Measurements from ENCODE around the gene KREMEN1.

The KREMEN1 gene

DNA sequence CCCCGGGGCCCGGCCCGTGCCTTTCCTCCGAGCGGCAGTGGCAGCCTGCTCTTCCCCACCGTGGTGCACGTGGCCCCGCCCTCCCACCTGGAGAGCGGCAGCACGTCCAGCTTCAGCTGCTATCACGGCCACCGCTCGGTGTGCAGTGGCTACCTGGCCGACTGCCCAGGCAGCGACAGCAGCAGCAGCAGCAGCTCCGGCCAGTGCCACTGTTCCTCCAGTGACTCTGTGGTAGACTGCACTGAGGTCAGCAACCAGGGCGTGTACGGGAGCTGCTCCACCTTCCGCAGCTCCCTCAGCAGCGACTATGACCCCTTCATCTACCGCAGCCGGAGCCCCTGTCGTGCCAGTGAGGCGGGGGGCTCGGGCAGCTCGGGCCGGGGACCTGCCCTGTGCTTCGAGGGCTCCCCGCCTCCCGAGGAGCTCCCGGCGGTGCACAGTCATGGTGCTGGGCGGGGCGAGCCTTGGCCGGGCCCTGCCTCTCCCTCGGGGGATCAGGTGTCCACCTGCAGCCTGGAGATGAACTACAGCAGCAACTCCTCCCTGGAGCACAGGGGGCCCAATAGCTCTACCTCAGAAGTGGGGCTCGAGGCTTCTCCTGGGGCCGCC is 23.1 kb upstream of the KREMEN1 start:
- DNase-seq (ENCODE audit: low read depth in 2 of 2) = no peak

DNA sequence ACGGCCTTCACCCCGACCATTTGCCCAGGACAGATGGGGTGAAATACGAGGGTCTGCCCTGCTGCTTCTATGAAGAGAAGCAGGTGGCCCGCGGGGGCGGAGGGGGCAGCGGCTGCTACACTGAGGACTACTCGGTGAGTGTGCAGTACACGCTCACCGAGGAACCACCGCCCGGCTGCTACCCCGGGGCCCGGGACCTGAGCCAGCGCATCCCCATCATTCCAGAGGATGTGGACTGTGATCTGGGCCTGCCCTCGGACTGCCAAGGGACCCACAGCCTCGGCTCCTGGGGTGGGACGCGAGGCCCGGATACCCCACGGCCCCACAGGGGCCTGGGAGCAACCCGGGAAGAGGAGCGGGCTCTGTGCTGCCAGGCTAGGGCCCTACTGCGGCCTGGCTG is 22.4 kb upstream of the KREMEN1 start:
- no peak for DNase-seq (ENCODE audit: low read depth in 2 of 2)

DNA sequence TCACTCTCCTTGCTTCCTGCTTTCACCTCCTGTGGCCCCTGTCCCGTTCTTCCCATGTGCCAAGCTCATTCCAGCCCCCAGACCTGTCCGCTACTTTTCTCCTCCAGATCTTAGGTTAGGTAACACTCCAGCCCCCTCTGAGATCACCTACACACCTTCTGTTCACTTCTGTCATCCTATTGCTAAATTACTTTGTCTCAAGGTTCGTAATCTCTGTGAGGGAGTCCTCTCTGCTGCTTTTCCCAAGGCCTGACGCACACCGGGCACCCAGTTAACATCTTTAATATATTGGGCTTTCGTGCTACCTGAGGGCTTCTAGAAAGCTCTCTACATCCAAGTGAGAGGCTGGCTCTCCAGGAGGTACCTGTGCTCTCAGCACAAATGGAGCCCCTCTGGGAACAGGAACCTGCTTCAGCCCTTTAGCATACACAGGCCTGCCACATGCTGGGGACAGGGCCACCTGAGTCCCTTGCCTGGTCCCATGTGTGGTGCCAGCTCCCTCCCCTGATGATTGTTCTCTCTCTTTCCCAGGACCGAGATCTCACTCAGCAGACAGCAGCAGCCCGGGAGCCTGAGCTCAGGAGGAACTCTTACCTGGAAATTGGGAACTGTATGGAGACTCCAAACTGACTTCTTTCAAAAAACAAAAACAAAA is 19.7 kb upstream of the KREMEN1 start:
- no peak for DNase-seq (ENCODE audit: low read depth in 2 of 2)

DNA sequence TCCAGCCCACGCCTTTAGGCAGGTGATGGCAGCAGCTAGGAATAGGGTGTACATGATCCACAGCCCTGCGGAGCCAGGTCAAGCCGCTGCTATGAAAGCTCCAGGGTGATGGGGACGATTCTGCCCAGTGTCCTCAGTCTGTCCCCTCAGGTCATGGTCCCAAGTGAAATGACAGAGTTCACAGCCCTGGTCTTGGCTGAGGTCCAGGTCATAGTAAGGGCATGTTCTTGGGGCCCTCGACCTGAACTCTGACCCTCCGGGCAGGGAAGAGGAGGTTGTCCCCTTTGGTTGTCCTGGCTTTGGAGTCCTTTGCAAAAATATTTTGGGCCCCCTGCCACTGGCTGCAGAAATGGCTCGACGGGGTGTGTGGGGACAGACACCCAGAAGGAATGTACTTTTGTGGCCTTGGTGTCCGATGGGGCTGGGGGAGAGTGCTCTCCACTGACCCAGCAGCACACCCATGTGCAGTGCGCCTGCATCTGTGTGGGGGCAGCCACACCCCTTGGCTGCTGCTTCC is 18.5 kb upstream of the KREMEN1 start:
- no peak for DNase-seq (ENCODE audit: low read depth in 2 of 2)

DNA sequence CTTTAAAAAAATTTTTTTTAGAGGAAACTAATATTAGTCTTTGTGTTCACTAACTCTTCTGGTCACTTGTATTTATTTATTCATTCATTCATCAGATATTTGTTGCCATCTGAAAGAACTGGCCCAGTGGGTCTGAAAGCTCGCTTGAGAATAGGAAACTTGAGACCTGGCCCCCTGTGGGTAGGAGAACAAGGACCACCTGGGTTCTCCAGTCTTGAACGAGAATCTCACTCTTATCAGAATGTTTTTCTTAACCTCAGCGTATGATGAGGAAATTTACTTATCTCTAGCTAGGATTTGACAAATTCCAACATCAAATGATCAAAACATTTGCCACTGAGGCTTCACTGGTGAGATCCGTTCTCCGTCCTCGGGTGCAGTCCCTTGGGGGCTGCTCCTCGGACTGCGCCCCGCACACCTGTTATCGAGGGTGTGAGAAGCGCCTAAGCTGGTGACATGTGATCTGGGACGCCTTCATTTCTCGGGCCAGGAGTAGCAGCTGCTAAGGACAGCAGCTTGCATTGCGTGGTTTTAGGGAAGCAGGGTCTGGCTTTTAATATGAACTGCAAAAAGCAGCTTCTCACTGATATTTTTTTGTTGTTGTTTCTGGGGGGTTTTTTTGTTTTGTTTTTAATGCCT is 17.5 kb upstream of the KREMEN1 start:
- no peak for DNase-seq (ENCODE audit: low read depth in 2 of 2)

DNA sequence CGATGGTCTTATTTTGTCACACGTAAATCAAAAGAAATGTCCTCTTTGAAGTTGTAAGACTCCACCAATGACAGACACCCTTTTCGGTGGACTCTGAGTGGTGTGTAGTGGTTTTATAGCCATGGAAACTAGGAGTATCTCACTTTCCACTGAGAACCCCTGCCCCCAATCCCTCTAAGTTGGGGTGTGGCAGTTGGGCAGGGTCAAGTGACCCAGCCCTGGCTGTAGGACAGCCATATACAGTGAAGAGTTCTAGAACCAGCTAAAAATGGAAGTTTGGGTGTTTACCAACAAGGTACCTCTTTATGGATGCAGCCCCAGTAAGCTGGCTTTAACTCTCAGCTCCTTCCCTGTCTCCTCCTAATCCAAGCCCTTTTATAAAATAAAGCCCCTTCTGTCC is 16.4 kb upstream of the KREMEN1 start:
- no peak for DNase-seq (ENCODE audit: low read depth in 2 of 2)

DNA sequence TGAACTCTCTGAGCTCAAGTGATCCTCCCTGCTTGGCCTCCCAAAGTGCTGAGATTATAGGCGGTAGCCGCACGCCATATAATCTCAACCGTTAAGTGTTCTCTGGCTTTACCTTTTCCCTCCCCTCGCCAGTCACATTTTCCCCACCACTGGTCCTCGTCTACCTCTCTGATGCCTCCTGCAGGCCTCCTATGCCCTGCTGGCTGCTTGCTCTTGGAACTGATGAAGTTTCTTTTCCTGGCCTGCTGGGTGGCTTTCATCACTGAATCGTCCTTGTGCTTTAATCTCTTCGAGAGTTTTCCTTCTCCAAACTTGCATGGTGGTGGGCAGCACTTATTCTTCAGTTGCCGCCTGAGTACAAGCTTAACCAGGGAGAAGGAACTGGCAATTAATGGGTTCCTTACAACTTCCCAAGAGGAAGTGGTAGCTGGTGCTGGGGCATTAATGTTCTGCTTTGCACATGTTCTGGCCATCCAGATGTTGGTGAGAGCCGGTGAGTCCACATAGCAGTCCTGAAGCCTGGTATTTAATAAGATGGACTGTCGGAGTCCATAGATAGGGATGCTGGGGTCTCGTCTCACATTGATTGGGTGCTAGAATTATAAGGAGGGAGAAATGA is 12.5 kb upstream of the KREMEN1 start:
- no peak for DNase-seq (ENCODE audit: low read depth in 2 of 2)

DNA sequence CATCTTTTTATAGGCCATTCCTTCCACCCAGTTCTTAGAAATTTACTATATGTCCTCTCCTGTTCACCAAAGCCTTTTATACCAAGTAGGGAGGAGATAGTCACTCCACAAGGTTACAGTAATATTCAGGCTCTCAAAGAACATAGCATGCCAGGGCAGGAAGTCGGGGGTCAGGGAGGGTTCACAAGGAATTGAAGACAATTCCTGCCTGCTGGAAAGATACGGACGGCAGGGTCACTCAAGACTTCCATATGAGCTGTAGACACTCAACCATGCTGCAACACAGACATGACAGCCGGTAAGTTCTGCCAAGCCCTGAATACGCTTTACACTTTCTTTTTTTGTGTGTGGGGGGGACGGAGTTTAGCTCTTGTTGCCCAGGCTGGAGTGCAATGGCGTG is 11.9 kb upstream of the KREMEN1 start:
- no peak for DNase-seq (ENCODE audit: low read depth in 2 of 2)

DNA sequence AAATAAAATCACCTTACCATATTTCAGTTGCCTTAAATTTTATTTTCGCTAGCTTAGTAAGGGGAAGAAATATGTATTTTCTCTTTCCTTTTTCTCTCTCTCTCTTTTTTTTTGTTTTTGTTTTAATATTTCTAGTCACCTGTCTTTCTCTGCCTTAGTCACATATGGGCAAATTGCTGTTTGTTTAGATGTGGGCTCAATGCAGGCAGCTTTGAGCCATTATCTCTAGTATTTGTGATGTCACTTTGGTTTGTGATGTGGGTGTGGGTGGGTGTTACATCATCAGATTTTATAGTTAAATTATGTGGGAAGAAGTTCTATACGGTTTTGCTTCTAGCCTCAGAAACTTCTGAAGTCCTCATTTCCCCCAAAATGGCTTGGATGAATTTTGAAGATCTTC is 11.1 kb upstream of the KREMEN1 start, which contains the start of gene C22orf31:
Gene C22orf31 (minus strand): TSS at position 59 of the 400 bp plus-strand sequence. CDS start 39 bp downstream, at position 20.
- no peak for DNase-seq (ENCODE audit: low read depth in 2 of 2)

DNA sequence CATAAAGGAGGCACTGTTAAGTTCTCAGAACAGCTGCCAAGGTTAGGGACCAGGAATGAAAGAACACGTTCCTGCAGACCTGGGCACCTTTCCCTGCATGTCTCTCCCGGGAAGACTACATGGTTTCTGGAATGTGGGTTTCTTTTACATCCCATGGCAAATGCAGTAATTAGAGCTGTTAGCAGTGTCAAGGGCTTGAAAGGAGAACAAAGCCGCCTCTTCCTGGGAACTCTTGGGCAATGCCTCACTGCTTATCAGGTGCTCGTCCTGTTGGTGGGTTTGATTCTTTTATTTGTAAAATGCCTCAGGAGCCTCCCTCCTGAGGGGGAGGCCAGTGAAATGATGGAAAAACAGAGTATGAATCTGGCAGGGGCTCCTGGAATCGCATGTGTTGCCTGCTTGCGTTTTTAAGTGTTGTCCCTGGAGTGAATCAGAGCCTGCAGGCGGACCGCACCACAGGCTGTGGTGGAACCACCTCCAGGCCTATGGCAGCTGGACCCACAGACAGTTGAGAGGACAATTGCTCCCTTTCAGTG is 10.5 kb upstream of the KREMEN1 start:
- DNase-seq (ENCODE audit: low read depth in 2 of 2) = no peak

DNA sequence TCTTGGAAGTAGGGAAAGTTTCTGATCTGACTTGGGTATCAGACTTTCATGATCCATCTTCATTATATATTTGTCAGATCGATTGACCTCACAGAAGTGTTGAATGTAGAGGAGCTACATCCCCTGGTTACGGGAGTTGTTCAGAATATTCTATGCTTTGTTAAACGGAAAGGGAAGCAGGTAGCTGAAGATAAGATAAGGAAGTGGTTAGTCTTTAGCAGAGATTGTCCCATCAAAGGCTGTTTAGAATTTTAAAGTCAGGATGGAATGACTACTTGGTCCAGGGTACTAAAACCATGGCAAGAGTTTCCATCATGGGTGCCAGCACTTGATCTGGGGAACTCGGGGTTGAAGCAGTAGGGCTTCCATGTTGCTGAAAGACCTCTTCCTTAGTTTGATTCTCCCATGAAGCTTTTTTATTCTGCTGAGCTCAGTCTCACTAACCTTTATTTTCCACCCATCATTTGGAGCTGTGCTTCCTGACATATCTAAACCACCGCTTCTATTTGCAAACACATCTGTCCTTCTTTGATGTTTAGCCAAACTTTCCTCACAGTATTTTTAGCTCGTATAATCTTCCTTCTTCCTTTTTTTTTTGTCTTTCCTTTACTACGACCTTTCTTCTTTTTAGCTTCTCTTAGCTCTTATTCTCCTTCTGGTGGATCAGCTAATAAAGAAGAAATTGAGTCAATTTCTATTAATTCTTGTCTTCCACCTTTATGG is 7.2 kb upstream of the KREMEN1 start:
- no peak for DNase-seq (ENCODE audit: low read depth in 2 of 2)

DNA sequence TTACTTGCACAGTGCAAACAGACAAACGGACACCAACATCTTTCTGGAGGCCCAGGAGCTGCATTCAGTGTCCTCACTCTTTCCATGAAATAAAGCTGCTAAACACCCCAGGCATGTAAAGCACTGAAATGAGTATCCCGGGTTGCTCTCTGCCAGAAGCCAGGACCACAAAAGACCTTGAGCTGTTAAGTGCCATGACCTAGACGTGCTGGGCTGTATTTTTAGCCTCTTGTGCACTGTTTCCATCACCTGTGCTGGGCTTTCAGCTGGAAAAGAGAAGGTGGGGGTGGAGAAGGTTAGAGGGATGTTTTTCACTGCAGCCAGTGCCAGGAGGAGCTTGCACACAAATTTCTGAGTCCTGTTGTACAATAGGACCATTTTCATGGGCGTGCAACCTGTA is 3.4 kb upstream of the KREMEN1 start:
- no peak for DNase-seq (ENCODE audit: low read depth in 2 of 2)

DNA sequence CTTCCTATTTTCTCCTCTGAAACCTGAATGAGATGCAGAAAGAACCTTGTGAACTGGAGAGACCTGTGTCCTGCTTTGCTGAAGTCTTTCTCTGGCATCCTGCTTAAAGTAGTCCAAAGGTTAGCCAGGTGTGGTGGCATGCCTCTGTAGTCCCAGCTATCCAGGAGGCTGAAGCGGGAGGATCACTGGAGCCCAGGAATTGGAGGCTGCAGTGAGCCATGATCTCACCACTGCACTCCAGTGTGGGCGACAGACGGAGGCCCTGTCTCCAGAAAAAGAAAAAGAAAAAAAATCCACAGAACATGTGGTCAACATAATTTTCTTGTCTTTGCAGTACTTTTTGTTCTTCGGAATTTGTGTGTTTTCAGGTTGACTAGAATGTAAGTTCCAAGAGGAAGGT is 2.3 kb upstream of the KREMEN1 start:
- DNase-seq (ENCODE audit: low read depth in 2 of 2) = no peak

DNA sequence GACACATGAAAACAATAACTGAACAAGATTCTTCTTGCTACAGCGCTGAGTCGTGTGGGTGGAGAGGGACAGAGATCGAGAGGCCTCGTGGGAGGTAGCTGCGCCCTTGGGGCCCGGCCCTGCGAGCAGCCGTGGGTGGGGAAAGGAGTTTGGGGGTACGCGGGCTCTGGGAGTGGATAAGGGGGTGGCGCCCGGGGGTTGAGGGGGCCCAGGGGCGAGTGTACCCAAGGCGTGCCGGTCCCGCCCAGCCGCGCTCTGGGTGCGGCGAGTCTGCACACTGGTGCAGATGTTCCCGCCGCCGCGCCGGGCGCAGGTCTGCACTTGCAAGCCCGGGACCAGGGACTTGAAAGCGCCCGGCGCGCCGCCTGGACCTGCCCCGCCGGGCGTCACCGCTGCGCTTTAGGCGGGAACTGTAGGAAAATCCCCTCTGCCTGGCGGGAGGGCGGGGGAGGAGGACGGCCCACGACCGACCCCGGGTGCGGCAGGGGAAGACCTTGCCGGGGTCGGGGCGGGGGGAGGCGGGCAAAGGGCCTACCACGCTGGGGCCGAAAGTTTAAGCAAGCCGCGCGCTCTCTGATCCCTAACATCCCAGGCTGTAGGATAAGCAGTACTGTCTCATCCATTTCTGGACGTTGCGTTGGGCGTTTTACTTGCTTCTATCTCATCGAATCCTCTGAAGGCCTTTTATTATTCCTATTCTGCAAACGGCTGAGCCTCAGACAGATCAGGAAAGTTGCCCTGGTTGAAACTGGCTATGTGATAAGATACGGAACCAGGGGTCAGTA is 1.4 kb upstream of the KREMEN1 start:
- no peak for DNase-seq (ENCODE audit: low read depth in 2 of 2)

DNA sequence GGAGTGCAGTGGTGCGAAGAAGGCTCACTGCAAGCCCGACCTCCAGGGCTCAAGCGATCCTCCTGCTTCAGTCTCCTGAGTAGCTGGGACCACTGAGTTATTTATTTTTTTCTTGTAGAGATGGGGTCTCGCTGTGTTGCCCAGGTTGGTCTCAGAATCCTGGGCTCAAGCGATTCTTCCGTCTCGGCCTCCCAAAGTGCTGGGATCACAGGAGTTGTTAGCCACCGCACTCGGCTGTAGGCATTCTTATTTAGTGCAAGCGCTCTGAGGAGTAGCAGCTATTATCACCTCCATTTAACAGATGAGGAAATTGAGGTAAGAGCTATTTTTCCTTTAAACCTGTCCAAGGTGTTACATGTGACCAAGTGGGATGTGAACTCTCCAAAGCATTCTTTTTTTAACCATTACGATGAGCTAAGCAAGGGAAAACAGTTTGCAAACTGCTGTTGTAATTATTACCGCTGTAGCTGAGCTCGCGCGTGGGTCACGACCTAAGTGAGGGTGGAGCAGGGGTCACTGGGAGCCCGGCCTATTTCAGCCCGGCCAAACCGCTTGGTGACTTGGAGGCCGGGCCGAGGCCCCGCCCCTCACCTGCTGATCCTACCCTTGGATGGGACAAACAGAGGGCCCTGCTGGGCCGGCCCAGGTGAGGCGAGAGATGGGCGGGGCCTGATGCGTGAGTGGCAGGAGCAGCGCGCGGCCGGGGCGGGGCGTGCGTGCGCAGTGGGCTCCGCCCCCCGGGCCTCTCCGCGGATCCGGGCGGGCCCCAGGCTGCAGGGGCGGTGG is 449 bp upstream of the KREMEN1 start:
- peak; percentile 56 to 62 for DNase-seq (ENCODE audit: low read depth in 2 of 2)

DNA sequence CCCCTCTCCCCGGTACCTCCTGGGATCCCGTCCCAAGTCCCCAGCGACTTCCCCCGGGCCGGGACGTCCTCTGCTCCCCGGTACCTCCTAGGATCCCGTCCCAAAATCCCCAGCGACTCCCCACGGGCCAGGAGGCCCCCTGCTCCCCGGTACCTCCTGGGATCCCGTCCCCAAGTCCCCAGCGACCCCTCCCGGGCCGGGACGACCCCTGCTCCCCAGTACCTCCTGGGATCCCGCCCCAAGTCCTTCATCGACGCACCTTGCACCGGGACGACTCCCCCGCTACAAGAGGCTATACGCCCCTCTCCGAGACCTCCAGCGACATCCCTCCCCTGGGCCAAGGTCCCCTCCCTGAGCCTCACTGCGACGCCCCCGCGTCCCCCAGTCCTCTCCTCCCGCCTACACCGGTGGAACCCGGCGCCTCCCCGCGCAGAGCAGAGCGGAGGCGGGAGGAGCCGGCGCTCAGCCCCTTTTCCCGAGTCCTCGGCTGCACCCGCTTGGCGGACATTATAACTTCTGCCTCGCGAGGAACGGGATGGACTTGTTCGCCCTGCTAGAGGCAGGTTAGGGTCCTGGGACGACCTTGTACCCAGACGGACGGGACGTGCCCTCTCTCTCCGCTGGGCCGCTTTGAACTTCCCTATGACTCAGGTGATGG is 912 bp downstream of the KREMEN1 start:
- no peak for DNase-seq (ENCODE audit: low read depth in 2 of 2)

DNA sequence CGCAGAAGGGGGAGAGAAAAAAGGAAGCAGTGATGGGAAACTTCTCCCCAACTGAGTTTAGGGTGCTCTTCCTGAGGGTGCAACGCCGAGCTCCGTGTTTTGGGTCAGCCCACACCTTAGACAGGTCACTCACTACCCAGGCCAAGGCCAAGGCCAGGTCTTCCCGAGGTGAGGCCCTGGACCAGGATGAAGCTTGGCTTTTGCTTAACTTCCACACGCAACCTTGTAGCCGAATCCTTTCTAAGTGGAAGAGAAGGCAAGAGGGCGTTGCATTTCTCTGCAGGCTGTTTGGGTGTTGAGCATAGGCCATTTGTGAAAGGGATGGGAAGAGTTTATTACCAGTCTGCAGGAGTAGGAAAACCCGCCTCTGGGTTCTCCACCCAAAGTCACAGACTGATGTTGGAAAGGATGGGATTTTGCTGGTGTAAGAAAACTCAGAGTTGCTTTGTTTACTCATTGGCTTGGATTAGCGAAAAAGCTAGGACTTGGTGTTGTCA is 1.5 kb downstream of the KREMEN1 start:
- DNase-seq (ENCODE audit: low read depth in 2 of 2) = no peak

DNA sequence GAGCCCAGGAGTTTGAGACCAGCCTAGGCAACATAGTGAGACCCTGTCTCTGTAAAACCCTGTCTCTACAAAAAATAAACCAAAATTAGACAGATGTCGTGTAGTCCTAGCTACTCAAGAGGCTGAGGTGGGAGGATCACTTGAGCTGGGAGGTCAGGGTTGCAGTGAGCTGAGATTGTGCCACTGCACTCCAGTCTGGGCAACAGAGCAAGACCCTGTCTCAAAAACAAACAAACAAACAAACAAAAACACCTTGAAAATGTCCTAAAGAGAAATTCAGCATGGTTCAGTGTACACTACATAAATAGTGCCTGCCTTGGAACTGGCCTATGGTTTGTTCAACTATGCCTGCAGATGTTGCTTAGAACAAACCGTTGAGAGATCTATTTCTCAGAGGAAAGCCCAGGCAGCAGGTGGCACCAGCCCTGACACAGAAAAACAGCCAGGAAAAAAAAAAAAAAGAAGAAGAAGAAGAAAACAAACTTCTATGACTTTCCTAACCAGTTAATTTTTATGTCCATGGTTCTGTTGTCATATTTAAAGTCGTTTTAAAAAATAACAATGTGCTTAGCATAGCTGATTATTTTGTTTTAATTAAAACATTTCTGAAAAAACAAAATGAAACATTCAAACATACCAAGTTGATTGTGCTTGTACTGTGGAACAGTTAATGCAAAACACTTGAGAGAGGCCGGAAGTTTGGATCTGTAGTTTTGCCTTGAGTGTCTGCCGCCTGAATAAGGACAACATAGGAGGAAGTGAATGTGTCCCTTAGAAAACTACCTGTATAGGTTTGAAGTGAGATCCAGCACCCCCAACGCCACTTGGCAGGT is 5.4 kb downstream of the KREMEN1 start:
- no peak for DNase-seq (ENCODE audit: low read depth in 2 of 2)

DNA sequence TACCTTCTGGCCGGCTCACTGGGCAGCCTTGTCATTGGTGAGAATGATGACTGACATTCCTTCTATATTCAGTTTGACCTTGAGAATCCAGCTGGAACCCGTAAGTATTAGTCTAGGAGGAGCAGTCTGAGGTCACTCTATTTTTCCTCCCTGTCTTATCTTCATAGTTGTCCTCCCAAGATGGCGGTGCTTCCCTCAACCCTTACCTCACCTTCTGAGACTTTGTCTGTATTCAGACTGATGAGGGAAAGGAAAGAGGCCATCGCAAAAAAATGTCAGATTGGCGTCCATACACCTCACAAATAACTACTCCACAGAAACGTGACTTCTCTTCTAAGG is 6.0 kb downstream of the KREMEN1 start:
- no peak for DNase-seq (ENCODE audit: low read depth in 2 of 2)
